ENCODE data around the gene NEK11. TPM values are rescaled to one million over a fixed set of nuclear protein-coding genes. Genes with fewer than 3 reads are reported as not detected.

The NEK11 gene
- total RNA-seq, 1 donor, result 10.4 TPM

GRCh38 chr3:130997289-130997688, 29.4 kb upstream of the NEK11 start:
- no peak for TF ChIP-seq CTCF (IDR thresholded peaks at IDR 0.05; ENCODE audit: insufficient read depth, low read depth, low read length)
- peak; percentile 81 for DNase-seq (ENCODE audit: low read depth)
- no peak overlapping the region for H3K4me3 ChIP-seq (ENCODE audit: low read depth, low read length)

- TF ChIP-seq CTCF (IDR thresholded peaks at IDR 0.05; ENCODE audit: insufficient read depth, low read depth, low read length), result no peak
- no peak for DNase-seq (ENCODE audit: low read depth)
Measured at GRCh38 chr3:131001071-131001470, 25.6 kb upstream of the NEK11 start.

GRCh38 chr3:131004603-131005002, 22.1 kb upstream of the NEK11 start:
- no peak for TF ChIP-seq CTCF (IDR thresholded peaks at IDR 0.05; ENCODE audit: insufficient read depth, low read depth, low read length)
- no peak overlapping the region for H3K4me3 ChIP-seq (ENCODE audit: low read depth, low read length)
- DNase-seq (ENCODE audit: low read depth), result no peak

More at GRCh38 chr3:131001071-131001470, 25.6 kb upstream of the NEK11 start:
- H3K4me3 ChIP-seq (ENCODE audit: low read depth, low read length), result no peak overlapping the region

- no peak for DNase-seq (ENCODE audit: low read depth)
- no peak overlapping the region for H3K4me3 ChIP-seq (ENCODE audit: low read depth, low read length)
- TF ChIP-seq CTCF (IDR thresholded peaks at IDR 0.05; ENCODE audit: insufficient read depth, low read depth, low read length), result no peak
Measured at GRCh38 chr3:131007256-131007655, 19.4 kb upstream of the NEK11 start.

GRCh38 chr3:131007782-131008181, 18.9 kb upstream of the NEK11 start:
- H3K4me3 ChIP-seq (ENCODE audit: low read depth, low read length), result no peak overlapping the region
- no peak for TF ChIP-seq CTCF (IDR thresholded peaks at IDR 0.05; ENCODE audit: insufficient read depth, low read depth, low read length)
- peak; percentile 15 for DNase-seq (ENCODE audit: low read depth)

- no peak for TF ChIP-seq CTCF (IDR thresholded peaks at IDR 0.05; ENCODE audit: insufficient read depth, low read depth, low read length)
- no peak overlapping the region for H3K4me3 ChIP-seq (ENCODE audit: low read depth, low read length)
- DNase-seq (ENCODE audit: low read depth), result no peak
Measured at GRCh38 chr3:131008326-131008725, 18.4 kb upstream of the NEK11 start.

- DNase-seq (ENCODE audit: low read depth), result no peak
- TF ChIP-seq CTCF (IDR thresholded peaks at IDR 0.05; ENCODE audit: insufficient read depth, low read depth, low read length), result no peak
- no peak overlapping the region for H3K4me3 ChIP-seq (ENCODE audit: low read depth, low read length)
Measured at GRCh38 chr3:131009698-131010097, 17.0 kb upstream of the NEK11 start.
